Erythroblast (primary cell): Measurements from ENCODE around the gene OR2T4.

Experiments
- GATA1 ChIP-seq: IDR thresholded peaks from 2 replicates; pipeline ENCODE4 v1.6.1; 2011; ENCODE audit warnings: low read depth, mild to moderate bottlenecking, control low read depth, low read length, moderate library complexity
- POLR2A ChIP-seq: IDR thresholded peaks from 2 replicates; pipeline ENCODE4 v1.6.1; 2011; ENCODE audit warnings: mild to moderate bottlenecking, low read length

DNA sequence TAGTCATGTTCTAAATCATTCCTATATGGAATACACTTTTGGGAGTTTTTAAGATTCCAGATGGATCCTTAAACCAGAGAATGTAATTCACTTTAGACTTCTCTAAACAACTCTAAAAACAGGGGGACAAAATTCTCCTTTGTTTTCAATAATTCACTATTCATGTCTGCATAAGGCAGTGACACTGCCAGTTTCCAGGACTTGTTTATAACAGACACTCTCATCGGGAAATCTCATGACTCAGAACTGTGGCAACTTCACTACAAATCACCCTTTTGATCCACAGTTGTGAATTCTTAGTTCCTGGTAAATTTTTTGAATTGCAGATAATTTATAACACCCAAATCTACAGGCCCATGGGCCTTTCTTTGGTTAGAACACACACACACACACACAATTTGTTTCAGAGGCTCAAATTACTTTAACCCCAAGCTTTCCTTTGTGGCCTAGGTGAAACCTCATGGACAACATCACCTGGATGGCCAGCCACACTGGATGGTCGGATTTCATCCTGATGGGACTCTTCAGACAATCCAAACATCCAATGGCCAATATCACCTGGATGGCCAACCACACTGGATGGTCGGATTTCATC lies at the start of gene OR2T4:
- no peak for TF ChIP-seq POLR2A
- no peak for TF ChIP-seq GATA1
